ENCODE data around the gene SIRT6. TPM values are rescaled to one million over a fixed set of nuclear protein-coding genes. Genes with fewer than 3 reads are reported as not detected.

SIRT6 gene
- total and polyA plus RNA-seq, 8 donors, result 14.0 to 160 (median 23.0) TPM

DNA sequence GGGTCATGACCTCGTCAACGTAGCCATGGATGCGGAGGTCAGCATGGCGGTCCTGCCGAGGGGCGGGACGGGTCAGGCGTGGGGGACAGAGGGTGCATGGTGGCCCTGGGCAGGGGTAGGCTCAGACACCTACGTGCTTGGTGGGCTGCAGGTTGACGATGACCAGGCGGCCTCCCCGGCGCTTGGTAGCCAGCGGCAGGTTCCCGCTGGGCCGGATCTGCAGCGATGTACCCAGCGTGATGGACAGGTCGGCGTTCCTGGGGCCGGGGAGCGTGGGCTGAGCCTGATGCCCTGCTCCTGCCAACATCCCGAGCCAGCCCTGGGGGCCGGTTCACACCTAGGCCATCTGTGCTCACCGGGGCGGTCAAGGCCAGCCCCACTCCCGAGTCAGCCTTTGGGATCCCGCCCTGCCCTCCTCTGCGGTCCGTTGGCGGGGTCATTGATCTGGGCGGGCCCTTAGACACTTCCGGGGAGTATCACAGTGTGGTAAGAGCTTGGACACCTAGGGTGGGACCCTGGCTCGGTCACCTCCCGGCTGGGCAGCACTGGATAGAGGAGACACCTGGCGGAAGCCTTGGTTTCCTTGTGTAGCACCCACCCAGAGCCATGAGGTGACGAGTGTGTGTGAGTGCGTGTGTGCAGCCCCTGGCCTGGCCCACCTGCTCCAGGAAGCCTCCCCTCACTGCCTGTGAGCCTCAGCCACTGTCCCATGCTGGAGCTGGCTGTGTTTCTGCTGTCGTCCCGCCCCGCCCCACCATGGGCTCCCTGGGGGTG is 7.3 kb downstream of the SIRT6 start:
- DNase-seq, result no peak

DNA sequence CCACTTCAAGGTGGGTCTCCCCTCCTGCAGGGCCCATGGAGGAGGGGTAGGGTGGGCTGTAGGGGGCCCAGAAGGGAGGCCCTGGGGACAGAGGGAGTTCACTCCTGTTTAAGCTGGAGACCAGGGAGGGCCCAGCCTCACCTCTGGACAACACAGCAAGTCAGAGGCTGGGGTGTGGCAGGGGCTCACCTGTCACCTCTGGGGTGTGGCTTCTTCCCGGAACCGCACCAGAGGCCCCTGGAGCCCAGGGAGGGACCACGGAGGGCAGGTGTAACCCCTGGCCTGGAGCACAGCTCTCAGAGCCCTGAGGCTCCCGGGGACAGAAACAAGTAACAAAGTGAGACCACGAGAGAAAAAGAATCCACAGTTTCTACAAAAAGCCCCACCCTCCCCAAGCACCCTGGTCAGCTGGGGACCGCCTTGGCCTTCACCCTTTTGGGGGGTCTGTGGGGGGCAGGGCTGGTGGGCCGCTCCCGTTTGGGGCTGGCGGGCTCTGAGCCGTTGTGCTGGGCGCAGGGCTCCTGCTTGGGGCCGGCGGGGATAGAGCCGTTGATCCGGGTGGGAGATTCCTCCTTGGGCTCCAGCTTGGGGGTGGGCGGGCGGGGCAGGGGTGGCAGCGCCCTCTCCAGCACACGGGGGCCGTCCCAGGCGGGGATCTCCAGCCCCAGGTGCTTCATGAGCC is 8.0 kb downstream of the SIRT6 start:
- Histone ChIP-seq H3K27me3 (peaks cover 0 to 35% (median 10%) of the 10 kb centered on the region in 3 donors), H3K27ac (no peak overlapping the region), H3K4me3 (no peak overlapping the region), H3K4me1 (peaks cover 5 to 17% (median 8%) of the 10 kb centered on the region in 4 donors), H3K9me3 (no peaks in the 10 kb centered on the region), H3K36me3 (peaks cover 24 to 55% (median 51%) of the 10 kb centered on the region in 4 donors)
- DNase-seq, result peak in 1 of 2 donors; percentile 50
- WGBS, 5 donors, result 70 to 81% (median 72%) methylated on average over 10 to 21 of the region's 21 CpGs
- no peak for TF ChIP-seq POLR2AphosphoS5 (IDR thresholded peaks at IDR 0.05)
- TF ChIP-seq POLR2A (IDR thresholded peaks at IDR 0.05), result no peak
- no peak for TF ChIP-seq EP300 (IDR thresholded peaks at IDR 0.05)
- TF ChIP-seq CTCF (IDR thresholded peaks at IDR 0.05), result no peak
- intact Hi-C loops (cut with DNase I; ENCODE audit: low total_unique reads), result no loop called here

More for the DNA sequence above, 7.3 kb downstream of the SIRT6 start:
- Histone ChIP-seq H3K9me3 (no peaks in the 10 kb centered on the region), H3K27me3 (peaks cover 0 to 32% (median 10%) of the 10 kb centered on the region in 3 donors), H3K27ac (no peak overlapping the region), H3K4me1 (peaks cover 5 to 18% (median 9%) of the 10 kb centered on the region in 4 donors), H3K36me3 (peaks cover 24 to 60% (median 56%) of the 10 kb centered on the region in 4 donors), H3K4me3 (no peak overlapping the region)
- no peak for TF ChIP-seq POLR2AphosphoS5 (IDR thresholded peaks at IDR 0.05)
- no peak for TF ChIP-seq CTCF (IDR thresholded peaks at IDR 0.05)
- TF ChIP-seq EP300 (IDR thresholded peaks at IDR 0.05), result no peak
- no peak for TF ChIP-seq POLR2A (IDR thresholded peaks at IDR 0.05)
- intact Hi-C loops (cut with DNase I; ENCODE audit: low total_unique reads), result no loop called here
- WGBS, 5 donors, result 87 to 92% (median 90%) methylated on average over 12 to 41 of the region's 41 CpGs

DNA sequence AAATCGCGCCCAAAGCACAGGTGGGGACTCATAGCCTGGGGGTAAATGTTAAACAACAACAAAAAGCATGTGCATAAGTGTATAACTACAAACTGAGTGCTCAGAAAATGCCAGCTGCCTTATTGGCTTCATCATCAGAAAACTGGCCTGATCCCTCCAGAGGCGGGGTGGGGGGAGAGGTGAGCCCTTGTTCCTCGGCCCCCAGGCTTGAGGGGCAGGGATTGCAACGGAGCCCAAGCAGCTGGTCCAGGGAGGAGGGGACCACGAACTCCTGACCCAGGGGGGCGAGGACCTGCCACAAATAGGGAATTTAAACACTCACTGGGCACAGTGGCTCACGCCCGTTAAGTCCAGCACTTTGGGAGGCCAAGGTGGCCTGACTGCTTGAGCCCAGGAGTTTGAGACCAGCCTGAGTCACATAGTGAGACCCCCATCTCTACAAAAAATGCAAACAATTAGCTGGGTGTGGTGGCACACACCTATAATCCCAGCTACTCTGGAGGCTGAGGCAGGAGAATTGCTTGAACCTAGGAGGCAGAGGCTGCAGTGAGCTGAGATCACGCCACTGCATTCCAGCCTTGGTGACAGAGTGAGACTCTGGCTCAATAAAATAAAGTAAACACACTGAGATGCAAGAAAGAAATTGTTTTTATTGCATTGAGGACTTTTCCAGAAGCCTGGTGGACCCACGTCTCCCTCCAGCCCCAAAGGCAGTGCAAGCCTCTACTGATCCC is 8.7 kb downstream of the SIRT6 start:
- Histone ChIP-seq H3K27me3 (peaks cover 0 to 41% (median 10%) of the 10 kb centered on the region in 3 donors), H3K4me3 (no peak overlapping the region), H3K27ac (no peak overlapping the region), H3K4me1 (peaks cover 5 to 17% (median 8%) of the 10 kb centered on the region in 4 donors), H3K9me3 (no peaks in the 10 kb centered on the region), H3K36me3 (peaks cover 18 to 47% (median 44%) of the 10 kb centered on the region in 4 donors)
- no peak for TF ChIP-seq POLR2AphosphoS5 (IDR thresholded peaks at IDR 0.05)
- TF ChIP-seq EP300 (IDR thresholded peaks at IDR 0.05), result no peak
- TF ChIP-seq POLR2A (IDR thresholded peaks at IDR 0.05), result no peak
- no peak for TF ChIP-seq CTCF (IDR thresholded peaks at IDR 0.05)
- intact Hi-C loops (cut with DNase I; ENCODE audit: low total_unique reads), result no loop called here
- no peak for DNase-seq
- 34 to 53% (median 41%) methylated on average over 8 to 11 of the region's 11 CpGs for WGBS, 5 donors

Data from stomach (tissue), 9 donors.